ENCODE measurements around the gene CNTN6.

The CNTN6 gene

DNA sequence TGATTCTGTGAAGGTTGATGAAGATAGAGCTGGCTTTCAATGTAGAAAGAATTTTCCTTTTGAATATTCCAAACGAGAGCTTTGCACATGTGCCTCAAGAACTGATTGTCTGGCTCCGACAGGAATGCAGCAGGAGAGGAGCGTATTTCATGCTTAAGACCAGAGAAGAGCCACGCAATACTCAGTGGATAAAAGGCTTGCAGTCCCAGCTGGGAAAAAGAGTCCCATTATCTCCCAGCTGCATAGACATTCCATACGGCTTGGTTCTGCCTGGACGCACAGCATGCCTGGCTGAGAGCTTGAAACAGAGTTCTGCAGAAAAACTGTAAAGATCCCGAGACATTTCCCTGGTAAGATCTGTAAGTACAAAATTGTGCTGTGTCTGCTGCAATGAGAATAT, at the start of gene CNTN6:
Gene CNTN6 (plus strand): TSS at position 254 of the 400 bp plus-strand sequence. CDS start 54,985 bp downstream, outside the sequence.
- DNase-seq, result peak; percentile 19

DNA sequence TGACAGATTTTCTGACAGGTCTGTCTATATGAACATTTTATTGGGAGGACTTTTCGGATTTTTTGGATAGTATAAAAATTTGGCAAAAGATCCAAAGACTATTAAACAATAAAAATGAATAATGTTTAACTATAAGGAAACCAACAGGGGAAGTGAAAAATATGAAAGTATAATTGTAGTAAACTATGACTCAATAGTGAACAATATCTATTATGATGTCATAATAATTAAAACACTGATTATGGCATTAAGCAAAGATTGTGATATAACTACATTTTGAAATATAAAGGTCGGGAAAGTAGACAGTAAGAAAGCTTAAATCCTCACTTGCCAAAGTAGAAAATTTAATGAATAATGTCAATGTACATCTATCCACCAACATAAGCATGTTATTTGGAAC, 44.3 kb upstream of the CNTN6 start:
- no peak for DNase-seq

DNA sequence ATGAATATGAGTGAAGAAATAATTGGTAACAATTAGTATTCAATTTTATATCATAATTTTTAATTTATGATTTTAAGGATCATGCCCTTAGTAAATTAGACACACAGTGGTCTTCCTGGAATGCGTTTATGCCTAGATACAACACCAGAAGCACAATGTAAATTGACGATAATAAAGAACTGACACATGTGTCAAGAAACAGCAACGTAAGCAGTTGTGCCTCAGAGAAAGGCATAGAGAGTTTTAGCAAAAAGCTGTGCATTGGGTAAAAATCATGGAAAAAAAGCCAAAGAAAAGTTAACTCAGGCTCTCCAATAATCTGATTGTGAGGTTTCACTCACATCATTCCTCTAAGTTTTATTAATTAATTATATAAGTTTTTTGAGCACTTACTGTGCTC, 37.0 kb upstream of the CNTN6 start:
- no peak for DNase-seq

DNA sequence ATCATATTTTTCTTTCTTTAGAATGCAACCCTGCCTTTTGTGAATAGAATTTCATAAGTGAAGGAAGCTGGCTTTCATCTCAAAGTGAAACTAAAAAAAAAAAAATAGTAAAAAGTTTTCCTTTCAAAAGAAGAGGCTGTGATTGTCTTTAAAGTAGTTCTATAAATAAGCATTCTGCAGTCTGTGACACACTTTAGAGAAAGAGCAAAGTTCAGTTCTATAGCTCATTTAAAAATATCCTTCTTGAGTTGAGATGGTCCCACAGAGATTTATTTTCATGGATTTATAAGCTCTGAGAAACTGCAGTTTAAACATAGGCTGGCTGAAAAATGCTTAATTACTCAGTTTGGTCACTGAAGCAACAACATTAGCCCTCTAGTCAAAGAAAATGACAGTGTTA, 36.1 kb upstream of the CNTN6 start:
- no peak for DNase-seq

DNA sequence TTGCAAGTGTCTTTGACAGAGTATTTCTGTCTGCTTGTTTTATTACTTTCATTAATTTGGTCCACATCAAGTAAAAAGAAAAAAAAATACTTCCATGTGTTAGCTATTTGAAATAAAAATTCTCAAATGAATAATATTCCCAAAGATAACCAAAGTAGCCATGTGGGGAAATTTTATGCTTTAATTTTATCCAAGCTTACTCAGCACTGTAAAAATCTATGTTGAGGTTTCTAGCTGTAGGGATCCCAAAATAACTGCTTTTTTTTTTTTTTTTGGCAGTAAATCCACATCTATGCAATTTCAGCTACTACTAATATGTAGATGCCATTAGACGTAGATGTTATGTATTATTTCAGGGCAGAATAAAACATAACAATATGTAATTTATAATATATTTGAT, 35.4 kb upstream of the CNTN6 start:
- DNase-seq, result no peak

DNA sequence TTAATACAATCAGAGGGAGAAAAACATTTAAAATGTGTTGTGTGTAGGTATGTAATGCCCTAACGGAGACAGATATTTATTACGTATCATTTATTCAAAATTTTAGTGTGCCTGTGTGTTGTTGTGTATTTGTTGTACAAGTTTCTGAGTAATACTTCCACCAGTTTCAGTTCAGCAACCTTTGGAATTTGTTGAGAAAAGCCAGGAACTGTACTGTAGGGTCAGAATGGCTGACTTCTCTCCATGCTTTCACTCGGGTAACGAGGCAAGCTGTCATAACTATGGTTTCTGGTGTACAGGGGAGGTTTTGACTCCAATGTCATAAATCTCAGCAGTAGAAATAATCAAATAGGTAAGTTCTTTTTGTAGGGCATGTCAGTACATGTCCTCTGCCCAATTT, 23.8 kb upstream of the CNTN6 start:
- DNase-seq, result no peak

DNA sequence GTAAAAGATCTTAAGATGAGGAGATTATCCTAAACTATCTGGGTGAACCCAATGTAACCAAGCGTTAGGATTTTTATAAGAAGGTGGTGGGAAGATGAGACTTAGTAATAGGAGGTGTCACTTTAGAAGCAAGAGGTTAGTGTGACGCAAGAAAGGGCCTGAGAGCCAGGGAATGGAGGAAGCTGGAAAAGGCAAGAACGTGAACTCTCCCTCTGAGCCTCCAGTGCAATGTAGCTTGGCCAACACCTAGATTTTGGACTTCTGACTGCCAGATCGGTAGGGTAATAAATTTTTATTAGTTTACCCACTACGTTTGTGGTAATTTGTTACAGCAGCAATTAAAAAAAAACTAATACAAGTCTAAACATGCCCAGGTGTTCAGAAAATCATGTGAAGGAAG, 20.8 kb upstream of the CNTN6 start:
- no peak for DNase-seq

DNA sequence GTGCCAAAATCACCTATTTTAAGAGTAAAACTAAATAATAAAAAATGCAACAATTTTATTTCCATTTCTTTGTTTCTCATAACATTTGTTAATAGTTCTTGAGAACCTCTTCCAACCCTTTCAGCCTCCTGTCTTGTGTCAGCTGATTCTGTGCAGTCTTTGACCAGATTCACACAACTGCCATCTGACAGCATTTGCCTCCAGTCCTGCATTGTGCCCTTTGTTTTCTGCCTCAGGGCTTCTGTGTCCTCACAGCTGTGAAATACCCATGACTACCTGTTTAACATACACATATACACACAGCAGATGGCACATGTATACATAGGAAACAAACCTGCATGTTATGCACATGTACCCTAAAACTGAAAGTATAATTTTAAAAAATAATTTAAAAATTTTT, 13.2 kb upstream of the CNTN6 start:
- no peak for DNase-seq

DNA sequence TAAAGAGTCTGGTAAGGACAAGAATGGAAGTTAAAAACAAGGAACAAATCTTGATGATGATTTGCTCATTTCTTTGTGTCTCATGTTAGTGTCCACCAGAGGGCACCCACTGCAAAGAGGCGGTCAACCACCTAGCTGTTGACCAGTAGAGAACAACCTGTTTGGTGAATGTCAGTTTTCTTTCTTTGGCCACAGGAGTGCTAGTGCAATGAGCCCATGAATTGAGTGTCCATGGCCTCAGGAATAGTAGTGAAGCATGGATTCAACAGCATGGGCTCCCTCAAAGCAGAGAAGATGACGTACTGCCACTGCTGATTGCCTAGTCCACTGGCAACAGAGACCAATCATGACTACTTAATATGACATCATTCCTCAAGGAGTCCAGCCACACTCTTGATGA, 10.7 kb upstream of the CNTN6 start:
- DNase-seq, result no peak

DNA sequence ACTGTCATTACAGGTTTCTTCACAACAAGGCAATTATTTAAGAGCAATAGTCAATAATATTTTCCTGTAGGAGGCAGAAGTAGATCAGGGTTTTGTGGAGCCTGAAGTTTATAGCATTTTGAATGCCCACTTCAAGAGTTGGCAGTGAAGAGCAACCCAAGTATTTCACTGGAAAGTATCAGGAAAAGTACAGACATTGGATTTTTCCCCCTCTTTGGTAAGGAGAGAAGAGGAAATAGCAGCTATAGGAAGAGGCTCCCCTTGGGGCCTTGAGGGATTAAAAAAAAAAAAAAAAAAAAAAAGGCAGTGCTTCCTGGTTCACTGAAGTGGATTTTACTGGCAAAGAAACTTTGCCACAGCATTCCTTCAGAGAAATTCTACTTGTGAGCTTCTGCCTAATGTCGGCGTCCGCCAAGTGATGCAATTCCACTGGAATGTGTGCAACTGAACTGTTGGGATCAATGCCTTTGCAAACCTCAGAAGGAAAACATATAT, 5.7 kb upstream of the CNTN6 start:
- DNase-seq, result no peak

DNA sequence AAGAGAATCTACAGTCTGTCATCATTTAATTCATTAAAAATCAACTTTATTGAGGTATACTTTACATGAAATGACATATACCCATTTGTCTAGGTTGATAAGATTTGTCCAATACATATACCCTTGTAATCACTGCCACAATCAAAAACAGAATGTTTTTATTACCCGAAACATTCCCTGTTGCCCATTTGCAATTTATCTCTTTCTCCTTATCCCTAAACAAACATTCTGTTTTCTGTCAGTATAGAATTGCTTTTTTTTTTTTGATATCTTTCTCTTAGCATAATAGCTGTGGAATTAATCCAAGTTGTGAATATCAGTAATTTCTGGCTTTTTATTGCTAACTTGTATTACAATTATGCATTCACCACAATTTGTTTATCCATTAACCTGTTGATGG, 4.3 kb upstream of the CNTN6 start:
- DNase-seq, result no peak

DNA sequence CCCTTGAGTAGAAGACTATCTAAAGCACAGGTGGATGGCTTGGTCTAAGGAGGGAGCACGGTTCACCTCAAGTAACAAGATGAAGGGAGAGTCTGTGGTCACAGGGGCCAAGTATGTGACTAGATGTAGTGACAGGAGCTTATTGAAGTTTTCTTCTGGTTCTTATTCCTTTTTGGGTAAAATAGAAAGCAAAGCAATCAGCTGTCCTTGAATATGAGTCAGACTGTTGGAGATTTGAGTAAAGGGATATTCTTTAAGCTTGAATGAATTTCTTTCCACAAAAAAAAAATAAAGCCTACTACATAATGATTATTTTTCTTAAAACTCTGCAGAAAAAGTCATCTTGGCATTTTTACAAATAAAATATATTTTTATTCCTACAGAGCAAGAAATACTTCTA, 1.5 kb upstream of the CNTN6 start:
- no peak for DNase-seq

DNA sequence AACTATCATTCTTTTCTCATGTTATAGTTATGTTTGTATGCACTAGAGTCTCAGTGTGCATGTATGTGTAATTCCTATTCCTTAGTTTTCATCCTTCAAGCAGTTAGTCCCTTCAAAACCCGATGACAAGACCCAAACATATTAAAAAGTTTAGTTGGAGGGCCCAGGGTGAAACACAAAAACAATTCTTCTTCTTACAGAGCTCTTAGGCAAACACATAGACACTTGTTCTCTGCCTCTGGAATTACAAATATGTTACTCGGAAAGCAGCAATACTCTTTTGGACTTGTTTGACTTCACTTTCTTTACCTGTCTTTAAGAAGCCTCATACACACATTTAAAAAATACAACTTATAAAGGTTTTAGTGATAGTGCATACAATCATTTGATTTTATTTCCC, 763 bp upstream of the CNTN6 start:
- no peak for DNase-seq

DNA sequence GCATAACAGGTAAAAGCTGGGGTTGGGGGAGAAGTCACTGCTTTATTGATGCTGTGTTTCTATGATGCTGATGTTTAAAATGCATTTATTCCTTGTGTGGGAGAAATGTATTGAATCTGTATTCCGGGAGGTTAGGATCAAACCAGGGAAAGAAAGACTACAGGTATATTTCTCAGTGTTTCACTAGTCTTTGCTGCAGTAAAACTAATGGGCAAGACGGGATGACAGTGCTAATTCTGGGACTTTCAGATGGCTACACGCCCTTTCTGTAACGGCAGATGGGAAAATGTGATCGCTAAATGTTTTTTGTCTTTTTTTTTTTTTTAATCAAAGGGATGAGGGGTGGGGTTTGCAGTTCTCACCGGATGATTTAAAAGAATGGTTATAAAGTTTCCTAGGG, 393 bp downstream of the CNTN6 start:
- DNase-seq, result peak; percentile 22

DNA sequence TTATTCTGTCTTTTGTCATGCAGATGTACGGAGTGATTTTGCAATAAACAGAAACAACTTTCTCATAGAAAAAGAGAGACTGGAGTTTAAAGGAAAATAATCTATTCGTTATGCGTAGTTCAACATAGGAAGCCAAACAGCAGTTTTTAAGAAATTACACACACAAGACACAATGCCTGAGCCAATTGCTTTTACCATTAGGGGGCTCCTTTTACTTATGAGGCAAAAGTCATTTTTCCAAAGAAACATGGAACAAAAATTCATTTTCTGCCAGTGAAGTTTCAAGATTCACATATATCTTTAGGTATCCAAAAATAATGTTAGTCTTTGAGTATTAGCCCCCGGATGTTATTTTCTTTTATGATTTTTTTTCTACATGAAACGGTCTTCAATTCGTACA, 10.7 kb downstream of the CNTN6 start:
- DNase-seq, result no peak

DNA sequence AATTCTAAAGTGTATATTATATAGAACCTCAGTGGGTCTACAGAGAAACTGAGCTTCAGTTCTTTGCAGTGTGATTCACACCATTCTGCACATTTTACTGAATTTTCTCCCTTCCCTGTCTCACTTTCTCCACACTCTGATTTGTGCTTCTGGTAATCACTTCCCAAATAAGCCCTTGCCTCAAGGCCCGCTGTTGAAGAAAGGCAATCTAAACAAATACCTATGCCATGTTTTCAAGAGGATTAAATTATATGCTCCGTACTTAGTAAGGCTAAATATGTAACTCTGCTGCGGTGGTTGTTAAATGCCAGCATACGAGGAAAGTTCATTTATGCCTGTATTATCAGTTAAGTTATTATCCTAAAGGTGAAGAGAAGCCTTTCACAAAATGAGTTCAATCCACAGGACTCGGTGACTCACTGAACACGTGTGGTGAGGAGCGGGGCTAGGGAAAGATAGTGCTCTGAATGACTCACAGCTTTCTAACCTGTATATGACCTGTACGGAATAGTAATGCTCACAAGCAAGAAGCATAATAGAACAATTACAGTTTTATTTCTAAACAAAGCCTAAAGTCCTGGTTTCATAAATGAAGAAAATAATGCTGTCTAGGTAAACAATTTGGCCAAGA, 25.1 kb downstream of the CNTN6 start:
- no peak for DNase-seq

DNA sequence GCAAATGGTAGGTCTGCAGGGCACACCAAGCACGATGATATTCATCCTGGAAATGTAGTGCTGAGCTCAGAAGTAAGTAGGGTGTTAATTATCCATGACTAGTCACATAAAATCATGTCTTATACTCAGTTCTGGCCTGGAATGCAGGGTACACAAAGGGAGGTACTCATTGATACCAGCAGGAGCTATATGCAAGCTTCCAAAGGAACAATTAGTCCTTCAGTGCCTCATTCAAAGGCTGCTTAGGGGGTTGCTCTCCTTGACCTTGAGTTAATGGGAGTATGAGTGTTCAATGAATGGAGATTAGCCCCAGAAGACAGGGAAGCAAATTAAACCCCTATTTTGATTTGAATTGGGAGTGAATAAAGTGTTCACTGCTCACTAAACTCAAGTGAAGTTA, 38.3 kb downstream of the CNTN6 start:
- DNase-seq, result no peak

DNA sequence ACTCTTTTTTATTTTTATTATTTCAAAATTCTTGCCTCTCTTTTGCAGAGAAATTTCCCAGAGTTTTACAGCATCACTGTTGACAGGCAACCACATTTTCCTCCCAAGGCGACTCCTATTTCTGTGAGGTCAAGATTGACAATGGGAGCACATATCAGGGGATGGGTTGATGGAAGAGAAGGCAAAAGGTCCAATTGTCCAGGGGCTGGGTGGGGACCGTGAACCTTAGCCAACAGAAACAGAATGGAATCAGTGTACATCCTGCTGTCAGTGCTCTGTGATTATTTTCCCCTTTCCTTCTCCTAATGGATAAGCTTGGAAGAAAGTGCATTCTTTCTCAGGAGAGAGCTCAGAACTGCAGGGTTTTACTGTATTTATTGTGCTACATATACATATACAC, 42.4 kb downstream of the CNTN6 start:
- no peak for DNase-seq

DNA sequence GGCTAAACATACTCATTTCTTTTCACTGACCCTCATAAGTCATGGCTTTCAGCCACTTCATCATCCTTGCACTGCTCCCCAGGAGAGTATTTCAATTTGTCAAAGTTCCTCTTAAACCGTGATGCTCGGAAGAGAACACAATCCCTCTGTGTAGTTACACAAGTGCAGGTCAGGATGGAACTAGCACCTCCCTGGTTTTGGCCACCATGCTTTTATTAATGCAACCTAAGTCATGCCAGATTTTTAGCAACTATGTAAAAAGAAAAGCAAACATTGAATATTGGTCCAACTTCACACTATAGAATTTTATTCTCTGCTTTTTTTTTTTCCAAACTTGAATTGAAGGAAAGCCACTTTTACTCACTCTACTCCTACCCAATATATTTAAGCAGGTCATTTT, 45.2 kb downstream of the CNTN6 start:
- no peak for DNase-seq

DNA sequence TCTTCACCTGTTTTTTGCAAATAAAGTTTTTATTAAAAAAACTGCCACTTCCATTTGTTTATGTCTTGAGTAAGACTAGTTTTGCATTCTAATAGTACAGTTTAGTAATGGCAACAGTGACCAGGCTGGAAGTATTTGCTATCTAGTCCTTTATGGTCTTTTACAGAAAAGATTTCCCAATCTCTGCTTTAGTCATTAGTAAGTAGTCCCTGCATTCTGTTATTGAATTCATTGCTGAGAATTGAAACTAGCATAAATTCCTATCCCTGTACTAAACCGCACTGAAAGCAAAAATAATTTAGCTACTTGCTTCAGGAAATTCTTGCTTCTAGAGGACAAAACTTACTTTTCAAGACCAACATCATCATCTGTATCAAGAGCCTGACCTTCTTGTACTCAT, 46.2 kb downstream of the CNTN6 start:
- DNase-seq, result no peak

DNA sequence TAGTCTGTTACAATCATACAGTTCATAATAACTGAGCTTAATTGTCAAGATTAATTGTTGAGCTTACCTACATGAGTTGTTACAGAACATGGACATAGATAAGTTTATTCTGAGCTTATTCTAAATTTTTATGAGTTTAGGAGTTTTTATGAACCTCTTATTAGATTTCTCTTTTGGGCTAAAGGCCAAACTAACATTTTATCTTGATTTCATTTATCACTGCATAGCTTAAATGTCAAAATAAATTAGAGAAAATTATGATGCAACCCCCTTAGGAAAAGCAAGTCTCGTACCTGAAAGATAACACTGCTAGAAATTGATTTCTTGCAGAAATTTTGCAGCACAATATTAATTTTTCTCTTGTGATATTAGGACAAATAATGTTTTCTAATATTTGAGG, 54.5 kb downstream of the CNTN6 start:
- DNase-seq, result no peak

DNA sequence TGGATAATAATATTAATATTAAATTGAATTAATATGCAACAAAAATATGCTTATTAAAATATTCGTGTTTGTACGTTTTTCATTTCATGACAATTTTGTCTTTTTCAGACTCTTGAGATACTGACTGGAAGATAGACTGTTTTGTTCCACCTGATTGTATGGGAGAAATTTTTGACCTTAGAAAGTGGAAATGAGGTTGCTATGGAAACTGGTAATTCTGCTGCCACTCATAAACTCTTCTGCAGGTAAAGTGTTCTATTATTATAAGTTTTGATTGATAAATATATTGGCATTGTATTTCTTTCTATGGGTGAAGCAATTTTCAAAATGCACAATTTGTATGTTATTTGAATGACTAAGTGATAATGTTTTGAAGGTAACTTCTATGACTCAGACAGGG, 55.0 kb downstream of the CNTN6 start:
- no peak for DNase-seq

DNA sequence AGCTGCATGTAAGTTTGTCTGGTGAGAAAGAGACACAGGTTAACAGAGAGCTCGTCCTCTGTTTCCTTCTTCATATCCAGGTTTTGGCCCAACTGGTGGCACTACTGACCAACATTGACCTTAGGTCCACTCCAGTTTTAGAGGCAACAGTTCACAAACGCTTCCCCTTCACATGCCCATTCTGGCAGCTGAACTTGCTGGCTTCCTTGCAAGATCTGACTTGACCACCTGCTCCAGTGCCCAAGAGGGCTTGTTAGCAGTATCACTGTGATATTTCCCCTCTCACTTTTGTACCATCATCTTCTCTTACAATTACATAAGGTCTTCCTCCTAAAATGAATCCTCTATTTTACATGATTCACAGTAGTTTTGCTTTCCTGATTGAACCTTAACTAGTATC, 71.3 kb downstream of the CNTN6 start:
- no peak for DNase-seq

DNA sequence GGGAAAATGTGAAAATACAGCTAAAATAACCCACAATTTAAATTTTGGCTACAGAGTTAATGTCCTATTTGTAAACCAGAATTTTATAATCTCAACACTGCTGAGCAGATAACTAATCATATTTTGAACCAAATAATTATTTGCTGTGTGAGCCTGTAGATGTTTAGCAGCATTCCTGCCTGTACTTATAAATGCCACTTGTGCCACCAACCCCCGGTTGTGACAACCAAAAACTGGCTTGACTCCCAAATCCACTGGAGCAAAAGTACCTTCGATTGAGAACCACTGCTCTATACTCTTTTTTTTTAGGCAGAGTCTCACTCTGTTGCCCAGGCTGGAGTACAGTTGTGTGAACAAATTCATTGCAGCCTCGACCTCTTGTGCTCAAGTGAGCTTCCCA, 78.5 kb downstream of the CNTN6 start:
- no peak for DNase-seq

DNA sequence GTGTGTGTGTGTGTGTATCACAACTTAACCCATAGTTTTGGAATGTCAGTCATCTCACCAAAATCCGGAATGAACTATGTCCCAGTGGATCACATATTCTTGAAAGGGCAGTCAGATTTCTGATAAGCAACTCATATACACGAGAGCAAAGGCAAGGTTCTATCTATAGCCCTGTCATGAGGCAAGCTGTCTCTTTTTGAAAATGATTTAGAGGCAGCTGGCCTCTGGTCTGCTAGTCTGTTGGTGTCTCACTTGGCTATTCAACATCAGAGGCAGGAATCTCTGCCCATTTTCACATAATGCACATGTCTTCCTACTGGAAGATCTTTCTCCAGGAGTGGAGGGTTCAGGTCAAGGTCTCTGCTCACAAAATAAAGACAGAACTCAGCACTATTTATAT, 79.8 kb downstream of the CNTN6 start:
- no peak for DNase-seq

DNA sequence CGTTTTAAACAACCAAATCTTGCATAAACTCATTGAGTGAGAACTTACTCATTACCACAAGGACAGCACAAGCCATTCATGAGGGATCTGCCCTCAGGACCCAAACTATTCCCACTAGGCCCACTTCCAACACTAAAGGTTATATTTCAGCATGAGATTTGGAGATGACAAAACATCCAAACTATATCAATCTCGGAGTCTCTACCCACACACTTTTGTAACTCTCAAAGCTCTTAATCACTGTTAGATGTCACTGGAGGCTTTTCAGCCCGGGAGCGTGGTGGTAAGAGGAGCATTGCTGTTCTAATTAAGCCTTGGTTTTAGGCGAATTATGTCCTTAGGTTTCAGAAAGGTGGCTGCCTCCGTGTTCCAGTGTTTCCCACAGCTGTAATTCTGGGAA, 86.3 kb downstream of the CNTN6 start:
- DNase-seq, result no peak
